ENCODE data around the gene CIAO3.

Gene CIAO3

GRCh38 chr16:775236-775796, 34.5 kb upstream of the CIAO3 start:
- DNase-seq, result no peak

GRCh38 chr16:774086-775001, 33.5 kb upstream of the CIAO3 start:
- DNase-seq, result no peak

GRCh38 chr16:772959-773358, 32.2 kb upstream of the CIAO3 start:
- DNase-seq, result no peak

GRCh38 chr16:770411-770810, 29.6 kb upstream of the CIAO3 start:
- DNase-seq, result no peak

- DNase-seq, result no peak
Measured at GRCh38 chr16:769934-770333, 29.1 kb upstream of the CIAO3 start.

- no peak for DNase-seq
Measured at GRCh38 chr16:769184-769784, 28.5 kb upstream of the CIAO3 start.

- DNase-seq, result no peak
Measured at GRCh38 chr16:768428-768827, 27.6 kb upstream of the CIAO3 start.

- no peak for DNase-seq
Measured at GRCh38 chr16:767743-768235, 27.0 kb upstream of the CIAO3 start.

- no peak for DNase-seq
Measured at GRCh38 chr16:766820-767640, 26.2 kb upstream of the CIAO3 start.

GRCh38 chr16:766008-766819, 25.4 kb upstream of the CIAO3 start:
- no peak for DNase-seq

- no peak for DNase-seq
Measured at GRCh38 chr16:765488-765865, 24.7 kb upstream of the CIAO3 start.

- DNase-seq, result no peak
Measured at GRCh38 chr16:764848-765487, 24.2 kb upstream of the CIAO3 start.

- DNase-seq, result no peak
Measured at GRCh38 chr16:764184-764750, 23.5 kb upstream of the CIAO3 start.

- no peak for DNase-seq
Measured at GRCh38 chr16:763369-764183, 22.8 kb upstream of the CIAO3 start.

- DNase-seq, result no peak
Measured at GRCh38 chr16:762595-763268, 21.9 kb upstream of the CIAO3 start.

GRCh38 chr16:761625-762513, 21.1 kb upstream of the CIAO3 start:
- no peak for DNase-seq

GRCh38 chr16:760545-761343, 19.9 kb upstream of the CIAO3 start, which contains the start of gene MSLN:
MSLN (plus strand) TSS chr16:760734; CDS start chr16:762681, 1,947 bp downstream.
- no peak for DNase-seq

- no peak for DNase-seq
Measured at GRCh38 chr16:760065-760464, 19.3 kb upstream of the CIAO3 start.
